GM13977 (cell line): Measurements from ENCODE around the gene TNFAIP8L1.
"Not testable (repeated sequence)": the region's sequence is repeated elsewhere in the genome, so short reads cannot be mapped to it uniquely, and the experiment has no call there.

ENCODE experiments used
- DNase-seq: peaks from one replicate; pipeline ENCODE4 v3.0.0; 2012; ENCODE audit warnings: low spot score
- CTCF ChIP-seq: IDR thresholded peaks from 2 replicates; pipeline ENCODE4 v1.5.1; 2012; ENCODE audit warnings: mild to moderate bottlenecking, control low read depth; ENCODE audit not compliant: insufficient read depth; ENCODE audit errors: extremely low read depth, missing control alignments
- in situ Hi-C: fragments of 300-500 bp; cut with MboI; formaldehyde crosslinking; loops from one replicate; pipeline ENCODE4 v1.12.0; 2022; ENCODE audit warnings: low sequenced_read_pairs, low pct_unique_long_range_greater_than_20kb, mixed read lengths, inconsistent platforms; ENCODE audit not compliant: unreplicated experiment

The TNFAIP8L1 gene

DNA sequence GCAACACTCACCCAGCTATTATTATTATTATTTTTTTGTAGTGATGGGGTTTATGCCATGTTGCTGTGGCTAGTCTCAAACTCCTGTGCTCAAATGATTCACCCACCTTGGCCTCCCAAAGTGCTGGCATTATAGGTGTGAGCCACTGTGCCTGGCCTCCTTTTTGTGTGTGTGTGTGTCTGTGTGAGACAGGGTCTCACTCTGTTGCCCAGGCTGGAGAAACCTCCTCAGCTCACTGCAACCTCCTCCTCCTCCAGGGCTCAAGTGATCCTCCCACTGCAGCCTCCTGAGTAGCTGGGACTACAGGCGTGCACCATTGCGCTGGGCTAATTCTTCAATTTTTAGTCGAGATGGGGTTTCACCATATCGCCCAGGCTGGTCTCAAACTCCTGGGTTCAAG lies 34.4 kb downstream of the TNFAIP8L1 start:
- in situ Hi-C loops: no loop called here
- no peak for DNase-seq
- TF ChIP-seq CTCF: no peak

- no peak for TF ChIP-seq CTCF
- no peak for DNase-seq
- in situ Hi-C loops: no loop called here
These were observed 36.0 kb downstream of the TNFAIP8L1 start for GRCh38 chr19:4675346-4675745.

GRCh38 chr19:4676955-4677731 lies 37.8 kb downstream of the TNFAIP8L1 start:
- peak; percentile 33 for TF ChIP-seq CTCF
- in situ Hi-C loops: no loop called here
- no peak for DNase-seq

DNA sequence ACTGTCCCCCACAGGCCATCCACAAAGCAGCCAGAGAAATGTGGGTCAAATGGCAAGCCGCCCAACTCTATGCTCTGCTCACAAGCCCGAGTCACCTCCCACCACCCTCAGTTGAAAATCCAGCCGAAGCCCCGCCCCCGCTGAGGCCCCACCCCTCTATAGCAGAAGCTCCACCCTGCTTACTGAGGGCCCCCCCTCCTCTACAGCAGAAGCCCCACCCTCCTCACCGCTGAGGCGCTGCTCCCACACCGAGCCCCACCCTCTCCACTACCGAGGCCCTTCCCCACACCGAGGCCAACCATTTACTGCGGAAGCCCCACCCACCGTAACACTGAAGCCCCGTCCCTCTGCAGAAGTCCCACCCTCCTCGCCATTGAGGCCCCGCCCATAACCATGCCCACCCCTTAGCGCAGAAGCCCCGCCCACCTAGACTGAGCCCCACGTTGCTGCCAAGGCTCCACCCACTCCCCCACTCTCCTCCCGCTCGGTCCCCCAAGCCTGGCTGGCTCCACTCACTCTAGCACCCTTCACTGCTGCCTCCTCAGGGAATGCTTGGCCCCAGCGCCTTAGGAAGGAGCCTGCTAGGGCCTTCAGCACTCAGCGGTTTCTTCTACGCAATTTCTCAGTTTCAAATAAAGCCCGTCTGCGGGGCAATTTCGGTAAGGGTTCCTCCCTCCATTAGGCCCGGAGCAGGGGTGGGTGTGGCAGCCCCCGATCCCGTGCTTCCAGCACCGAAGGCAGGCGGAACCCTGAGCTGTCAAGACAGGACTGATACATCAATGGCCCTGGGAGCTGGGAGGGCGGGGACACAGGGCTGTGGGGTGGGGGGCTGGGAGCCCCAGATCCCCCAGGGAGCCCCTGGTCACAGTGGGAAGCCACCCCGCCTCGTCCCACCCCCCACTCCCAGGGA lies 39.8 kb downstream of the TNFAIP8L1 start:
- in situ Hi-C loops: no loop called here
- no peak for DNase-seq
- no peak for TF ChIP-seq CTCF

- in situ Hi-C loops, DNase-seq: not testable (repeated sequence)
These were observed 40.7 kb downstream of the TNFAIP8L1 start for GRCh38 chr19:4680021-4680420.

DNA sequence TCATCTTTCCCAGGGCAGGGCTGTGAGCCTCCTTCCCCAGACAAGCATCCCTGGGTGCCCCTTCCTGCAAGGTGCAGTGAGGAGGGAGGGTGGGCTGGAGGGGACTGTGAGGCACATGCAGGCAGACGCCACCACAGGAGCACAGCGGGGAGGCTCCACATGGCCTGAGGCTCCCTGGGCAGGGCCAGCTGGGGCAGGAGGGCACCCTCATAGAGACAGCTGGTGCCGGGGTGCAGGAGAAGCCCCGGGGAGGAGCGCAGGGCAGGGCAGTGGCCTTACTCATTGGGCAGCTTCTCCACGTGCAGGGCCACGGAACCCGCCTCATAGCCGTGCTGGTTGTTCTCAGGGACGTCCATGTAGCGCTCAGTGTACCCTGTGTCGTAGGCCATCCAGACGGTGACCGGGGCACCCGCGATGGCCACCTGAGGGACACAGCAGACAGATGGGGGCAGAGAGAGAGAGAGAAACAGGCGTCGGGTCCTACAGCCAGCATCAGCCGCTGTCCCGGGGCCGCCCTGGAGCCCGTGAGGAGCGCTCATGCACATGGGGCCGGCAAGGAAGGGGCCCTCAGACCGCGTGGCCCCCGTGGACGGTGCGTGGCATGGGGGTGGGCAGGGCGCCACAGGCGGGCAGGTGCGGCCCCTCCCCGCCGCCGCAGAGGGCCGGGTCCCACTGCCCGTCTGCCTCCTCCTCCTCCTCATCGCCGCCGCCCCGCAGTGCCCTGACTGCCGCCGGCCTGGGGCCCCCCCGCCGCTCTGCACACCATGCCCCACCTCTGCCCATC lies 43.3 kb downstream of the TNFAIP8L1 start:
- DNase-seq: no peak
- in situ Hi-C loops: no loop called here
- no peak for TF ChIP-seq CTCF
